EH (cell line): ENCODE data around the gene USP54.

ENCODE experiments used
- DNase-seq: peaks from one replicate; pipeline ENCODE4 v3.0.0-alpha.2; 2015; ENCODE audit warnings: low read depth

Gene USP54

GRCh38 chr10:73467206-73467605 is 123.9 kb downstream of the USP54 start:
- DNase-seq, result no peak

- no peak for DNase-seq
Observed at GRCh38 chr10:73465978-73466726, 125.0 kb downstream of the USP54 start.

GRCh38 chr10:73460897-73461296 is 130.2 kb downstream of the USP54 start:
- no peak for DNase-seq

- DNase-seq, result no peak
Observed at GRCh38 chr10:73459683-73460314, 131.3 kb downstream of the USP54 start.

GRCh38 chr10:73456187-73456890 is 134.8 kb downstream of the USP54 start:
- DNase-seq, result no peak

- no peak for DNase-seq
Observed at GRCh38 chr10:73449113-73449512, 142.0 kb downstream of the USP54 start.

- no peak for DNase-seq
Observed at GRCh38 chr10:73448384-73448783, 142.8 kb downstream of the USP54 start.
